HEK293 (cell line): ENCODE measurements around the gene KREMEN2.
A peak's percentile ranks its signal among the peaks of the same experiment; 100 is the strongest.

Experiments
- CTCF ChIA-PET: fragments of 350-600 bp; formaldehyde crosslinking; extraction: SDS; loops from one replicate; lab custom pipeline; 2021; ENCODE audit warnings: antibody characterized with exemption; lab: Yijun Ruan, JAX
- POLR2A ChIA-PET: fragments of 300-600 bp; formaldehyde crosslinking; extraction: SDS; loops from one replicate; lab custom pipeline; 2020; ENCODE audit warnings: antibody characterized with exemption, inconsistent platforms; lab: Yijun Ruan, JAX
- H3K27ac ChIP-seq: fragments of 200-500 bp; sonication (Bioruptor generic); 2 replicates; pipeline ENCODE4 v1.5.1; 2014; ENCODE audit warnings: low read depth, low read length, control low read depth, inconsistent platforms; ENCODE audit errors: extremely low read depth
- H3K36me3 ChIP-seq, 2 experiments: fragments of 200-500 bp in 1 of 2; sonication (Bioruptor generic) in 1 of 2; 1 replicate in 1 of 2; 2 replicates in 1 of 2; pipeline ENCODE4 v1.5.1; 2014 to 2017; ENCODE audit warnings: inconsistent platforms in 2 of 2, low read length in 2 of 2; ENCODE audit not compliant: control insufficient read depth in 2 of 2, insufficient read depth in 1 of 2
- H3K4me1 ChIP-seq: fragments of 200-500 bp; sonication (Bioruptor generic); 2 replicates; pipeline ENCODE4 v1.5.1; 2014; ENCODE audit warnings: mild to moderate bottlenecking, low read length, inconsistent platforms; ENCODE audit not compliant: control insufficient read depth, insufficient read depth
- H3K4me3 ChIP-seq: 2 replicates; pipeline ENCODE4 v1.5.1; 2011; ENCODE audit warnings: low read depth, mild to moderate bottlenecking, control low read depth, low read length, moderate library complexity
- H3K9me3 ChIP-seq: fragments of 200-500 bp; sonication (Bioruptor generic); 2 replicates; pipeline ENCODE4 v1.5.1; 2014; ENCODE audit warnings: low read depth, low read length, inconsistent platforms; ENCODE audit not compliant: control insufficient read depth, insufficient read depth
- KLF16 ChIP-seq: fragments of 450-650 bp; formaldehyde crosslinking; IDR thresholded peaks from 2 replicates; pipeline ENCODE4 v1.5.1; 2017; ENCODE audit warnings: missing biosample characterization, missing genetic modification characterization
- PBX3 ChIP-seq: sonication (generic); formaldehyde crosslinking; IDR thresholded peaks from 2 replicates; pipeline ENCODE4 v1.8.1; 2022; ENCODE audit warnings: mild to moderate bottlenecking, moderate library complexity, missing genetic modification reagents
- SCRT1 ChIP-seq: fragments of 450-650 bp; formaldehyde crosslinking; IDR thresholded peaks from 2 replicates; pipeline ENCODE4 v1.5.1; 2016; ENCODE audit warnings: missing biosample characterization, missing genetic modification characterization, borderline replicate concordance
- SETDB1 ChIP-seq: IDR thresholded peaks from one replicate; pipeline ENCODE4 v1.6.1; 2017; ENCODE audit warnings: mild to moderate bottlenecking, low read length, moderate library complexity, mixed read lengths; ENCODE audit not compliant: insufficient read length
- SP2 ChIP-seq: fragments of 450-650 bp; formaldehyde crosslinking; IDR thresholded peaks from 2 replicates; pipeline ENCODE4 v1.5.1; 2016; ENCODE audit warnings: missing biosample characterization, missing genetic modification characterization
- ZIC2 ChIP-seq: fragments of 450-650 bp; formaldehyde crosslinking; IDR thresholded peaks from 2 replicates; pipeline ENCODE4 v1.5.1; 2016; ENCODE audit warnings: missing biosample characterization, missing genetic modification characterization
- ZNF202 ChIP-seq: fragments of 450-650 bp; formaldehyde crosslinking; IDR thresholded peaks from 2 replicates; pipeline ENCODE4 v1.5.1; 2016; ENCODE audit warnings: missing biosample characterization, missing genetic modification characterization, borderline replicate concordance
- ZNF426 ChIP-seq: fragments of 450-650 bp; formaldehyde crosslinking; IDR thresholded peaks from 2 replicates; pipeline ENCODE4 v1.5.1; 2017; ENCODE audit warnings: missing biosample characterization, missing genetic modification characterization, mild to moderate bottlenecking, inconsistent platforms, moderate library complexity
- ZNF600 ChIP-seq: fragments of 450-650 bp; formaldehyde crosslinking; IDR thresholded peaks from 2 replicates; pipeline ENCODE4 v1.5.1; 2016; ENCODE audit warnings: missing biosample characterization, missing genetic modification characterization
- ZNF626 ChIP-seq: fragments of 450-650 bp; sonication (Bioruptor Pico); formaldehyde crosslinking; IDR thresholded peaks from 2 replicates; pipeline ENCODE4 v1.5.1; 2018; ENCODE audit warnings: missing biosample characterization, missing genetic modification characterization, inconsistent platforms
- ZNF791 ChIP-seq: fragments of 450-650 bp; formaldehyde crosslinking; IDR thresholded peaks from 2 replicates; pipeline ENCODE4 v1.5.1; 2016; ENCODE audit warnings: missing biosample characterization, missing genetic modification characterization
- TF ChIP-seq, protein P1 (sequence below): fragments of 450-650 bp; formaldehyde crosslinking; IDR thresholded peaks from 2 replicates; pipeline ENCODE4 v1.5.1; 2016; ENCODE audit warnings: missing biosample characterization, missing genetic modification characterization
- TF ChIP-seq, protein P2 (sequence below): fragments of 450-650 bp; formaldehyde crosslinking; IDR thresholded peaks from 2 replicates; pipeline ENCODE4 v1.5.1; 2016; ENCODE audit warnings: missing biosample characterization, missing genetic modification characterization
- TF ChIP-seq, protein P3 (sequence below): fragments of 450-650 bp; IDR thresholded peaks from 2 replicates; pipeline ENCODE4 v1.5.1; 2018; ENCODE audit warnings: missing biosample characterization, mild to moderate bottlenecking, missing genetic modification characterization
- TF ChIP-seq, protein P4 (sequence below): fragments of 450-650 bp; formaldehyde crosslinking; IDR thresholded peaks from 2 replicates; pipeline ENCODE4 v1.5.1; 2016; ENCODE audit warnings: missing biosample characterization, missing genetic modification characterization

The KREMEN2 gene

GRCh38 chr16:2950773-2951172 lies 13.3 kb upstream of the KREMEN2 start:
- CTCF ChIA-PET: interaction anchor here (0.6 to 1.7 kb wide), 3 partner anchors 10 to 138 kb away, joined by 3 to 7 read pairs (median 5); no protein-coding TSS in a partner anchor
- POLR2A ChIA-PET: no interaction called here
- Histone ChIP-seq H3K4me3 (no peak overlapping the region), H3K9me3 (no peaks in the 10 kb centered on the region), H3K36me3 (peaks cover 0 to 16% of the 10 kb centered on the region in 2 experiments; a peak in 1 of 3 replicates), H3K27ac (no peak overlapping the region), H3K4me1 (no peaks in the 10 kb centered on the region)
- TF ChIP-seq, protein P1, sequence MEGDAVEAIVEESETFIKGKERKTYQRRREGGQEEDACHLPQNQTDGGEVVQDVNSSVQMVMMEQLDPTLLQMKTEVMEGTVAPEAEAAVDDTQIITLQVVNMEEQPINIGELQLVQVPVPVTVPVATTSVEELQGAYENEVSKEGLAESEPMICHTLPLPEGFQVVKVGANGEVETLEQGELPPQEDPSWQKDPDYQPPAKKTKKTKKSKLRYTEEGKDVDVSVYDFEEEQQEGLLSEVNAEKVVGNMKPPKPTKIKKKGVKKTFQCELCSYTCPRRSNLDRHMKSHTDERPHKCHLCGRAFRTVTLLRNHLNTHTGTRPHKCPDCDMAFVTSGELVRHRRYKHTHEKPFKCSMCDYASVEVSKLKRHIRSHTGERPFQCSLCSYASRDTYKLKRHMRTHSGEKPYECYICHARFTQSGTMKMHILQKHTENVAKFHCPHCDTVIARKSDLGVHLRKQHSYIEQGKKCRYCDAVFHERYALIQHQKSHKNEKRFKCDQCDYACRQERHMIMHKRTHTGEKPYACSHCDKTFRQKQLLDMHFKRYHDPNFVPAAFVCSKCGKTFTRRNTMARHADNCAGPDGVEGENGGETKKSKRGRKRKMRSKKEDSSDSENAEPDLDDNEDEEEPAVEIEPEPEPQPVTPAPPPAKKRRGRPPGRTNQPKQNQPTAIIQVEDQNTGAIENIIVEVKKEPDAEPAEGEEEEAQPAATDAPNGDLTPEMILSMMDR (tag by site-specific recombination): peak; percentile 43; the same call in 1 of the 2 replicates
- TF ChIP-seq, protein P2, sequence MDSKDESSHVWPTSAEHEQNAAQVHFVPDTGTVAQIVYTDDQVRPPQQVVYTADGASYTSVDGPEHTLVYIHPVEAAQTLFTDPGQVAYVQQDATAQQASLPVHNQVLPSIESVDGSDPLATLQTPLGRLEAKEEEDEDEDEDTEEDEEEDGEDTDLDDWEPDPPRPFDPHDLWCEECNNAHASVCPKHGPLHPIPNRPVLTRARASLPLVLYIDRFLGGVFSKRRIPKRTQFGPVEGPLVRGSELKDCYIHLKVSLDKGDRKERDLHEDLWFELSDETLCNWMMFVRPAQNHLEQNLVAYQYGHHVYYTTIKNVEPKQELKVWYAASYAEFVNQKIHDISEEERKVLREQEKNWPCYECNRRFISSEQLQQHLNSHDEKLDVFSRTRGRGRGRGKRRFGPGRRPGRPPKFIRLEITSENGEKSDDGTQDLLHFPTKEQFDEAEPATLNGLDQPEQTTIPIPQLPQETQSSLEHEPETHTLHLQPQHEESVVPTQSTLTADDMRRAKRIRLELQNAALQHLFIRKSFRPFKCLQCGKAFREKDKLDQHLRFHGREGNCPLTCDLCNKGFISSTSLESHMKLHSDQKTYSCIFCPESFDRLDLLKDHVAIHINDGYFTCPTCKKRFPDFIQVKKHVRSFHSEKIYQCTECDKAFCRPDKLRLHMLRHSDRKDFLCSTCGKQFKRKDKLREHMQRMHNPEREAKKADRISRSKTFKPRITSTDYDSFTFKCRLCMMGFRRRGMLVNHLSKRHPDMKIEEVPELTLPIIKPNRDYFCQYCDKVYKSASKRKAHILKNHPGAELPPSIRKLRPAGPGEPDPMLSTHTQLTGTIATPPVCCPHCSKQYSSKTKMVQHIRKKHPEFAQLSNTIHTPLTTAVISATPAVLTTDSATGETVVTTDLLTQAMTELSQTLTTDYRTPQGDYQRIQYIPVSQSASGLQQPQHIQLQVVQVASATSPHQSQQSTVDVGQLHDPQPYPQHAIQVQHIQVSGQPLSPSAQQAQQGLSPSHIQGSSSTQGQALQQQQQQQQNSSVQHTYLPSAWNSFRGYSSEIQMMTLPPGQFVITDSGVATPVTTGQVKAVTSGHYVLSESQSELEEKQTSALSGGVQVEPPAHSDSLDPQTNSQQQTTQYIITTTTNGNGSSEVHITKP (tag by site-specific recombination): no peak

DNA sequence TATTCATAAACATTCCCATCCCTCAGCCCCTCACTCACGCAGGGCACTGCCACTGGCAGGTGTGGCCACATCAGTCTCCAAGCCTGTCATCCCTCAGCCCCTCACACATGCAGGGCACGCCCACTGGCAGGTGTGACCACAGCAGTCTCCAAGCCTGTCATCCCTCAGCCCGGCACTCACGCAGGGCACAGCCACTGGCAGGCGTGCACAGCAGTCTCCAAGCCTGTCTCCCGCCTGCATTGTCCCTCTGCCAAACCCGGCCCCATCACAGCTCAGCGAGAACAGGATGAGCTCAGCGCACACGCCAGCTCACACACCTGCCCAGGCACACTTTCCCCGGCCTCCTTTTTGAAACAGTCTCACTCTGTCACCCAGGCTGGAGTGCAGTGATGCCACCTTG lies 11.4 kb upstream of the KREMEN2 start:
- no peaks in the 10 kb centered on the region for H3K9me3 ChIP-seq
- H3K36me3 ChIP-seq: peaks cover 0 to 10% of the 10 kb centered on the region in 2 experiments; a peak in 1 of 3 replicates
- no peak for TF ChIP-seq ZNF791 (tag by site-specific recombination)
- TF ChIP-seq ZNF626: no peak
- TF ChIP-seq, protein P3, sequence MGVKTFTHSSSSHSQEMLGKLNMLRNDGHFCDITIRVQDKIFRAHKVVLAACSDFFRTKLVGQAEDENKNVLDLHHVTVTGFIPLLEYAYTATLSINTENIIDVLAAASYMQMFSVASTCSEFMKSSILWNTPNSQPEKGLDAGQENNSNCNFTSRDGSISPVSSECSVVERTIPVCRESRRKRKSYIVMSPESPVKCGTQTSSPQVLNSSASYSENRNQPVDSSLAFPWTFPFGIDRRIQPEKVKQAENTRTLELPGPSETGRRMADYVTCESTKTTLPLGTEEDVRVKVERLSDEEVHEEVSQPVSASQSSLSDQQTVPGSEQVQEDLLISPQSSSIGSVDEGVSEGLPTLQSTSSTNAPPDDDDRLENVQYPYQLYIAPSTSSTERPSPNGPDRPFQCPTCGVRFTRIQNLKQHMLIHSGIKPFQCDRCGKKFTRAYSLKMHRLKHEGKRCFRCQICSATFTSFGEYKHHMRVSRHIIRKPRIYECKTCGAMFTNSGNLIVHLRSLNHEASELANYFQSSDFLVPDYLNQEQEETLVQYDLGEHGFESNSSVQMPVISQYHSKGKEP (tag by site-specific recombination): no peak
- TF ChIP-seq ZIC2: 0 out of 2 replicates have a peak, but pooled peaks have one; percentile 14
- no peak for TF ChIP-seq ZNF202
- TF ChIP-seq KLF16 (tag by site-specific recombination): no peak
- TF ChIP-seq SETDB1: no peak
- TF ChIP-seq PBX3: no peak
- peak; percentile 34; the same call in 1 of the 2 replicates for TF ChIP-seq SP2 (tag by site-specific recombination)
- TF ChIP-seq, protein P4, sequence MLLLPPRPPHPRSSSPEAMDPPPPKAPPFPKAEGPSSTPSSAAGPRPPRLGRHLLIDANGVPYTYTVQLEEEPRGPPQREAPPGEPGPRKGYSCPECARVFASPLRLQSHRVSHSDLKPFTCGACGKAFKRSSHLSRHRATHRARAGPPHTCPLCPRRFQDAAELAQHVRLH (tag by site-specific recombination): no peak
- TF ChIP-seq ZNF426 (tag by site-specific recombination): no peak
- TF ChIP-seq SCRT1 (tag by site-specific recombination): no peak
- no peak for TF ChIP-seq ZNF600 (tag by site-specific recombination)
- TF ChIP-seq, all 188 proteins: peak for 2
- CTCF ChIA-PET: interaction anchor here (0.6 to 2.0 kb wide), 3 partner anchors 9 to 30 kb away, joined by 3 to 14 read pairs (median 8); no protein-coding TSS in a partner anchor
- Histone ChIP-seq H3K27ac (no peak overlapping the region), H3K4me3 (no peak overlapping the region), H3K4me1 (no peaks in the 10 kb centered on the region)
- POLR2A ChIA-PET: no interaction called here
